Uterus (tissue), 2 donors: ENCODE data around the gene DPCD.

Experiments used
- CTCF ChIP-seq, 4 experiments: fragments of 200-600 bp in 2 of 4; fragments of 450-650 bp in 2 of 4; sonication (generic) in 2 of 4; IDR thresholded peaks; one replicate each; pipeline ENCODE4 v1.5.1; 2016 to 2019; ENCODE audit warnings: antibody characterized with exemption in 4 of 4, mild to moderate bottlenecking in 2 of 4, moderate library complexity in 1 of 4
- POLR2A ChIP-seq, 2 donors: fragments of 450-650 bp; IDR thresholded peaks; one replicate each; pipeline ENCODE4 v1.6.1; 2016; ENCODE audit warnings: antibody characterized with exemption in 2 of 2, mild to moderate bottlenecking in 1 of 2, moderate library complexity in 1 of 2

- TF ChIP-seq CTCF (IDR thresholded peaks at IDR 0.05) (no peak), POLR2A (IDR thresholded peaks at IDR 0.05) (no peak)
Measured at GRCh38 chr10:101565936-101566332, 22.2 kb upstream of the DPCD start.
